Heart left ventricle (tissue), 13 donors: ENCODE results near the gene LHX6.

ENCODE experiments used
- POLR2A ChIP-seq, 2 donors: fragments of 450-650 bp; IDR thresholded peaks; one replicate each; pipeline ENCODE4 v1.6.1; 2017; ENCODE audit warnings: antibody characterized with exemption in 2 of 2, mild to moderate bottlenecking in 2 of 2, moderate library complexity in 2 of 2
- TF ChIP-seq, protein P1 (sequence below), 12 donors: fragments of 200-600 bp; sonication (generic) in 4 of 12; IDR thresholded peaks; one replicate each; pipeline versions ENCODE4 v1.5.0 to v1.8.0; 2018 to 2022; ENCODE audit warnings: antibody characterized with exemption in 12 of 12, mild to moderate bottlenecking in 5 of 12
- donor health status: ischemic (EF 13 %, LVEDD 7.1; RV severe dilation, severe dysfunction).
- donor health status: DM: no; HTN: yes; CAD: no.
- donor health status: DM: no; HTN: no; CAD: no.
- donor health status: ischemic (EF 25% LVEDD 6.9; RV normal size, moderate dysfunction).
- donor health status: ischemic (EF 25% LVEDD 5.7; RV mildly dilated, moderate dysfunction).
- donor health status: ischemic (EF 35%, LVEDD 5.7; RV mildly dilated, moderate dysfunction).
- donor health status: nonischemic (EF 11% LVEDD 7.7; RV severe dilation, severe dysfunction).
- donor health status: DM: yes; HTN: yes; CAD: no.
- donor health status: PGD.
- donor health status: ischemic (EF 29% LVEDD 5.4; RV normal size, mild dysfunction).
- donor health status: nonischemic (EF 23%, LVEDD 6.1; RV moderate dilation, normal function).

- TF ChIP-seq, protein P1, sequence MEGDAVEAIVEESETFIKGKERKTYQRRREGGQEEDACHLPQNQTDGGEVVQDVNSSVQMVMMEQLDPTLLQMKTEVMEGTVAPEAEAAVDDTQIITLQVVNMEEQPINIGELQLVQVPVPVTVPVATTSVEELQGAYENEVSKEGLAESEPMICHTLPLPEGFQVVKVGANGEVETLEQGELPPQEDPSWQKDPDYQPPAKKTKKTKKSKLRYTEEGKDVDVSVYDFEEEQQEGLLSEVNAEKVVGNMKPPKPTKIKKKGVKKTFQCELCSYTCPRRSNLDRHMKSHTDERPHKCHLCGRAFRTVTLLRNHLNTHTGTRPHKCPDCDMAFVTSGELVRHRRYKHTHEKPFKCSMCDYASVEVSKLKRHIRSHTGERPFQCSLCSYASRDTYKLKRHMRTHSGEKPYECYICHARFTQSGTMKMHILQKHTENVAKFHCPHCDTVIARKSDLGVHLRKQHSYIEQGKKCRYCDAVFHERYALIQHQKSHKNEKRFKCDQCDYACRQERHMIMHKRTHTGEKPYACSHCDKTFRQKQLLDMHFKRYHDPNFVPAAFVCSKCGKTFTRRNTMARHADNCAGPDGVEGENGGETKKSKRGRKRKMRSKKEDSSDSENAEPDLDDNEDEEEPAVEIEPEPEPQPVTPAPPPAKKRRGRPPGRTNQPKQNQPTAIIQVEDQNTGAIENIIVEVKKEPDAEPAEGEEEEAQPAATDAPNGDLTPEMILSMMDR (IDR thresholded peaks at IDR 0.05) = no peak
- no peak for TF ChIP-seq POLR2A (IDR thresholded peaks at IDR 0.05)
These were observed 60.4 kb downstream of the LHX6 start for GRCh38 chr9:122168356-122168755.
